NOMO-1 treated with dmso at 0.1 percent for 144 hours (cell line): ENCODE results near the gene UBE2A.

Experiments used
- DNase-seq: peaks from one replicate; lab custom pipeline; 2025; ENCODE audit not compliant: unreplicated experiment; lab: John Stamatoyannopoulos, UW

UBE2A gene

GRCh38 chrX:119574394-119575266, at the start of gene UBE2A:
Gene UBE2A (plus strand): TSS chrX:119574563. CDS start chrX:119574712, 149 bp downstream.
- DNase-seq = peak; percentile 67

GRCh38 chrX:119529345-119530276, 44.8 kb upstream of the UBE2A start:
- peak; percentile 59 for DNase-seq

GRCh38 chrX:119537487-119537886, 36.9 kb upstream of the UBE2A start:
- DNase-seq = no peak

GRCh38 chrX:119539872-119540271, 34.5 kb upstream of the UBE2A start:
- no peak for DNase-seq

- no peak for DNase-seq
Observed at GRCh38 chrX:119541188-119541587, 33.2 kb upstream of the UBE2A start.

GRCh38 chrX:119549327-119550016, 24.9 kb upstream of the UBE2A start:
- no peak for DNase-seq

GRCh38 chrX:119552508-119552907, 21.9 kb upstream of the UBE2A start:
- DNase-seq = no peak

GRCh38 chrX:119565107-119565663, 9.2 kb upstream of the UBE2A start, which contains the start of gene STEEP1:
Gene STEEP1 (minus strand): TSS chrX:119565409. CDS start chrX:119565355, 54 bp downstream.
- peak; percentile 92 for DNase-seq

GRCh38 chrX:119570351-119570835, 4.0 kb upstream of the UBE2A start:
- DNase-seq = no peak

GRCh38 chrX:119573222-119573621, 1.1 kb upstream of the UBE2A start:
- DNase-seq = no peak

- DNase-seq = no peak
Observed at GRCh38 chrX:119573840-119574393, 446 bp upstream of the UBE2A start.

GRCh38 chrX:119579414-119579813, 5.1 kb downstream of the UBE2A start:
- no peak for DNase-seq

- no peak for DNase-seq
Observed at GRCh38 chrX:119583431-119584059, 9.2 kb downstream of the UBE2A start.

GRCh38 chrX:119589810-119590209, 15.4 kb downstream of the UBE2A start:
- no peak for DNase-seq

- DNase-seq = no peak
Observed at GRCh38 chrX:119602701-119603255, 28.4 kb downstream of the UBE2A start.

GRCh38 chrX:119604766-119605463, 30.6 kb downstream of the UBE2A start:
- no peak for DNase-seq

- no peak for DNase-seq
Observed at GRCh38 chrX:119605464-119606279, 31.3 kb downstream of the UBE2A start.
